ENCODE data around the gene DBN1. TPM values are rescaled to one million over a fixed set of nuclear protein-coding genes. Genes with fewer than 3 reads are reported as not detected.

Gene DBN1
- total and polyA plus RNA-seq, 2 experiments from 2014 or later, result 106 to 290 TPM

GRCh38 chr5:177445052-177445916 lies 28.1 kb downstream of the DBN1 start:
- Mint-ChIP-seq H3K9me3 (peaks cover 3% of the 10 kb centered on the region; the same call in 1 of the 3 replicates), H3K36me3 (ENCODE audit: low read depth) (peaks cover 11% of the 10 kb centered on the region), H3K27me3 (ENCODE audit: insufficient read depth, low read depth, poor library complexity) (peaks cover 44% of the 10 kb centered on the region), H3K4me1 (peaks cover 36% of the 10 kb centered on the region), H3K4me3 (peak overlapping the region; percentile 67), H3K27ac (no peak overlapping the region)
- H3K27ac ChIP-seq (ENCODE audit: low read depth), result no peak overlapping the region
- no peaks in the 10 kb centered on the region for H3K9me2 ChIP-seq (ENCODE audit: insufficient read depth)
- H3K36me3 ChIP-seq (ENCODE audit: insufficient read depth), result no peaks in the 10 kb centered on the region
- ATAC-seq (no peak), DNase-seq (ENCODE audit: low spot score) (no peak)
- H3K4me3 ChIP-seq, result peak overlapping the region; percentile 80
- H3K4me1 ChIP-seq (ENCODE audit: insufficient read depth), result peaks cover 23% of the 10 kb centered on the region
- peaks cover 37% of the 10 kb centered on the region for H3K27me3 ChIP-seq (ENCODE audit: insufficient read depth)
- no peaks in the 10 kb centered on the region for H3K79me2 ChIP-seq (replicated peaks; ENCODE audit: insufficient read depth)
- no peak for TF ChIP-seq EZH2phosphoT487 (IDR thresholded peaks at IDR 0.05; ENCODE audit: unreplicated experiment)
- no peak; the same call in 1 of the 2 replicates for TF ChIP-seq POLR2AphosphoS5 (IDR thresholded peaks at IDR 0.05; ENCODE audit: low read depth)
- TF ChIP-seq EZH2 (IDR thresholded peaks at IDR 0.05; ENCODE audit: low read depth, unreplicated experiment), result no peak
- TF ChIP-seq ZNF114 (CRISPR knock-in tag; IDR thresholded peaks at IDR 0.05), result no peak
- no peak for TF ChIP-seq ZNF331 (CRISPR knock-in tag; IDR thresholded peaks at IDR 0.05; ENCODE audit: low read depth)
- no peak overlapping the region for H2AFZ ChIP-seq
- no peaks in the 10 kb centered on the region; the same call in 1 of the 2 replicates for H4K20me1 ChIP-seq (replicated peaks; ENCODE audit: insufficient read depth)
- H3F3A ChIP-seq (replicated peaks; ENCODE audit: low read depth), result peaks cover 26% of the 10 kb centered on the region
- peak overlapping the region; percentile 88 for H3K4me2 ChIP-seq

DNA sequence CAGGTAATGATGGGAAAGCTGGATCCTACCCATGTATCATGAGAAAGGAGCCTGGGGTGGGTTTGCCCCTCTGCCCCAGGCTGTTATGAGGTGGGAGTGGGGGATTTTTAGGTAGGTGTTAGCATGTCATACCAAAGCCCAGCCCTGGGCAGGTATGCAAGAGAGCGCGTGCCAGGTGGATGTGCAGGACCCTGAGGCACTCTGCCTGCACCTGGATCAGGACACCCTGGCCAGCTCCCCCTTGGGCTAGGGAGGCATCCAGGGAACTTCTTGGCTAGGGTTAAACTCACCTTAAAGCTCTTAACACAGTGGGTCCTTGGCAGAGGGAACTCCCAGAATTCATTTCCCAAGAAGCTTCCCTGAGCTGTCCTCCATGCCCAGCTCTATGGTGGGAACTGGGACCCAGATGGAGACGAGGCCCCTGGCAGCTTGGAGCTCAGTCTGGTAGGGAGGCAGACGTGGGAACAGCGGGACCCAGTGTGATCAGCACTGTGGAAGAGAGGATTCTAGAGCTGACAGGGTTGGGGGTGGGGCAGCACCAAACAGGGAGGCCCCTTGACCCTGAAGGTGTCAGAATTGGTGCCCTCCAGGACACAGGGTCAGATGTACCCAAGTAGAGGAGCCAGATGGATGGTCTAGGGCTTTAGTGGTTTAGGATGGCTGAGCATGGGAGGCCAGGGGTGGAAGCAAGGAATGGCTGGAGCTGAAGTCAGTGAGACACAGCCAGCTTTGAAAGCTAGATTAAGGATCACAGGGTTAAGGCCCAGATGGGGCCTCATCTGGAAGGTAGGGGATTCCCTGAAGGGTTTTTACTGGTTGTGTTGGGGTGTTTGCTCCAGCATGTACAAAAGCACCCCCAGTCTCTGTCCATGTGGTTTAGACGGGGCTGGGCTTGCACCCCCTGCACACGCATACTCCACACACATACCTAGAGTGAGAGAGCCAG lies 29.1 kb downstream of the DBN1 start:
- Mint-ChIP-seq H3K27me3 (ENCODE audit: insufficient read depth, low read depth, poor library complexity) (peaks cover 44% of the 10 kb centered on the region), H3K36me3 (ENCODE audit: low read depth) (peaks cover 18% of the 10 kb centered on the region), H3K9me3 (peaks cover 3% of the 10 kb centered on the region; the same call in 1 of the 3 replicates), H3K4me3 (peak overlapping the region; percentile 67; the same call in 2 of the 3 replicates), H3K27ac (no peak overlapping the region), H3K4me1 (peaks cover 43% of the 10 kb centered on the region)
- H3F3A ChIP-seq (replicated peaks; ENCODE audit: low read depth), result peaks cover 29% of the 10 kb centered on the region
- no peaks in the 10 kb centered on the region; the same call in 1 of the 2 replicates for H4K20me1 ChIP-seq (replicated peaks; ENCODE audit: insufficient read depth)
- H3K36me3 ChIP-seq (ENCODE audit: insufficient read depth), result no peaks in the 10 kb centered on the region
- H3K4me2 ChIP-seq, result peak overlapping the region; percentile 26; the same call in 1 of the 2 replicates
- ATAC-seq (no peak), DNase-seq (ENCODE audit: low spot score) (no peak)
- no peak overlapping the region for H2AFZ ChIP-seq
- H3K79me2 ChIP-seq (replicated peaks; ENCODE audit: insufficient read depth), result no peaks in the 10 kb centered on the region
- H3K4me1 ChIP-seq (ENCODE audit: insufficient read depth), result peaks cover 26% of the 10 kb centered on the region
- H3K27ac ChIP-seq (ENCODE audit: low read depth), result no peak overlapping the region
- no peaks in the 10 kb centered on the region for H3K9me2 ChIP-seq (ENCODE audit: insufficient read depth)
- H3K27me3 ChIP-seq (ENCODE audit: insufficient read depth), result peaks cover 37% of the 10 kb centered on the region
- no peak overlapping the region for H3K4me3 ChIP-seq
- TF ChIP-seq POLR2AphosphoS5 (IDR thresholded peaks at IDR 0.05; ENCODE audit: low read depth) (no peak; the same call in 1 of the 2 replicates), ZNF462 (CRISPR knock-in tag; IDR thresholded peaks at IDR 0.05) (no peak), JUNB (IDR thresholded peaks at IDR 0.05; ENCODE audit: unreplicated experiment) (no peak), EZH2phosphoT487 (IDR thresholded peaks at IDR 0.05; ENCODE audit: unreplicated experiment) (no peak), NANOG (IDR thresholded peaks at IDR 0.05; ENCODE audit: borderline replicate concordance) (no peak), CREB1 (CRISPR knock-in tag; IDR thresholded peaks at IDR 0.05; ENCODE audit: low read depth) (no peak), ZNF114 (CRISPR knock-in tag; IDR thresholded peaks at IDR 0.05) (no peak), ZNF331 (CRISPR knock-in tag; IDR thresholded peaks at IDR 0.05; ENCODE audit: low read depth) (no peak)
- TF ChIP-seq, protein P1, sequence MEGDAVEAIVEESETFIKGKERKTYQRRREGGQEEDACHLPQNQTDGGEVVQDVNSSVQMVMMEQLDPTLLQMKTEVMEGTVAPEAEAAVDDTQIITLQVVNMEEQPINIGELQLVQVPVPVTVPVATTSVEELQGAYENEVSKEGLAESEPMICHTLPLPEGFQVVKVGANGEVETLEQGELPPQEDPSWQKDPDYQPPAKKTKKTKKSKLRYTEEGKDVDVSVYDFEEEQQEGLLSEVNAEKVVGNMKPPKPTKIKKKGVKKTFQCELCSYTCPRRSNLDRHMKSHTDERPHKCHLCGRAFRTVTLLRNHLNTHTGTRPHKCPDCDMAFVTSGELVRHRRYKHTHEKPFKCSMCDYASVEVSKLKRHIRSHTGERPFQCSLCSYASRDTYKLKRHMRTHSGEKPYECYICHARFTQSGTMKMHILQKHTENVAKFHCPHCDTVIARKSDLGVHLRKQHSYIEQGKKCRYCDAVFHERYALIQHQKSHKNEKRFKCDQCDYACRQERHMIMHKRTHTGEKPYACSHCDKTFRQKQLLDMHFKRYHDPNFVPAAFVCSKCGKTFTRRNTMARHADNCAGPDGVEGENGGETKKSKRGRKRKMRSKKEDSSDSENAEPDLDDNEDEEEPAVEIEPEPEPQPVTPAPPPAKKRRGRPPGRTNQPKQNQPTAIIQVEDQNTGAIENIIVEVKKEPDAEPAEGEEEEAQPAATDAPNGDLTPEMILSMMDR (conservative IDR thresholded peaks at IDR 0.05; ENCODE audit: low read depth in 2 of 2), result no peak
